HG02759 (cell line): ENCODE data around the gene CDYL.

Source experiments
- ATAC-seq: cut with Tn5 transposase; IDR thresholded peaks from one replicate; pipeline ENCODE4 v1.9.1; 2021; ENCODE audit warnings: mild to moderate bottlenecking, moderate library complexity; ENCODE audit not compliant: unreplicated experiment

The CDYL gene

DNA sequence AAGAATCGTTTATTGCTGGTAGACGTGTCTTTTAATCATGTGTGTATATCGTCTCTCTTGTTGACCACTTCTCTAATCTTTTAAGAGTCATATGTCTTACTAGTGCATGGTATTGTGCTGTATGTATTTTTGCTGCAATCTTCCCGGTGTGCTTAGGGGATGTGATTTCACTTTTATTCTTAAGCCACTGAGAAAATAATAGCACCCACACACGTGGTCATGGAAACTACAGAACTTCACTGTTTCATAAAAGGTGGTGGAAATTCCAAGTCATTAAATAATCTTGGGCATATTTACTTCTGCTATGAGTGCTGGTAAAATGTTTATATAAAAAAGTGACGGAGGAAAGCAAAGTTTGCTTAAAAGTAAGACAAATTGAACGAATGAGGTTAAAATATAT, 3.0 kb upstream of the CDYL start:
- no peak for ATAC-seq

DNA sequence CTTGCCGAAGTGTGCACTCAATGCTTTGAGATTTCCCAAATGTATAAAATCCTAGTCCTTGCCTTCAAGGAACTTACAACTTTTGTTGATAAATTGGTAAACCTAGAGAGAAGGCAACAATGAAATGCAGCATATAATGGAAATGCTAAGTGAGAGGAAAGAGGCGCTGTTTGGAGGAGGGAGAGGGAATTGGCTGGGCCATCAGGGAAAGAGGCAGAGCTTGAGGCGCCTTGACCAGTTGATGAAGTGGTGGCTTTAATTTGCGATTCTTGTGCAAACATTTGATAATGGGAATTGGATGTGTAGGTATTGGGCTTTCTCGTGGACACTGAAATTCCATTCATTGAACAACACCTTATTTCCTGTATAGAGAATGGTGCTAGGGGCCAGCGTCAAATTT, 1.9 kb upstream of the CDYL start:
- ATAC-seq: no peak

DNA sequence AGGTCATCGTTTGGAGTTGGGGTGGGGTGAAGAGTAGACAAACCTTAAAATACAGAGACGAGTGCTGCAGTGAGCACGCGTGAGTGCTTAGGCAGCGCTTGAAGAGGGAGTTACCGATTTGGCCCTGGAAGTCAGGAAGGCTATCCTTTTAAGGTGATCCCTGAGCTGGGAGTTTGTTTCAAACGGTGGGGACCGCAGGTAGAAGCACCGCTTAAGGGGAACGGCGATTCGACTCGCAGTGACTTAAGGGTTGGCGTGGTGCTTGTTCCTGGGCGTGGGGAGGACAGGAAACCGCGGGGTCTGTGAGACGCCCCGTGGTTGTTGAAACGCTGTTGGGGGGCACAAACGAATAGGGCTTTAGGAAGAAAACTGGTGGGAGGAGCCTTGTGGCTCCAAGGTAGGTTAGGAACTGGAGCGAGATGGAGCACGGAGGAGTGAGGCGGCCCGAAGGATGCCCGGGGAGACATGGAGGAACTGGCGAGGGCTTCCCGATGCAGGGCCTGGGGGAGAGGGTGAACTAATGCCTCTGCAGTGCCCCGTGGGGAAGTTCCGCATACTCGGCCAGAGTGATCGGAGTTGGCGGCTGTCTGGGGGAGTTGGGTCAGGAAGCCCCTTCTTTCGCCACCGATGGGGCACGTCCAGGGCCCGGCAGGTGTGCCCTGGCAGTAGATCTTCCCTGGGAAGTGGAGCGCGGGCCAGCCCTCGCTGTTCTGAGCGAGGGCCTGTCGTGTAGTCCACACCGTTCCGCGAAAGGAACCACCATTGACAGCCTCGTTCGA, 1.3 kb upstream of the CDYL start:
- ATAC-seq: no peak

DNA sequence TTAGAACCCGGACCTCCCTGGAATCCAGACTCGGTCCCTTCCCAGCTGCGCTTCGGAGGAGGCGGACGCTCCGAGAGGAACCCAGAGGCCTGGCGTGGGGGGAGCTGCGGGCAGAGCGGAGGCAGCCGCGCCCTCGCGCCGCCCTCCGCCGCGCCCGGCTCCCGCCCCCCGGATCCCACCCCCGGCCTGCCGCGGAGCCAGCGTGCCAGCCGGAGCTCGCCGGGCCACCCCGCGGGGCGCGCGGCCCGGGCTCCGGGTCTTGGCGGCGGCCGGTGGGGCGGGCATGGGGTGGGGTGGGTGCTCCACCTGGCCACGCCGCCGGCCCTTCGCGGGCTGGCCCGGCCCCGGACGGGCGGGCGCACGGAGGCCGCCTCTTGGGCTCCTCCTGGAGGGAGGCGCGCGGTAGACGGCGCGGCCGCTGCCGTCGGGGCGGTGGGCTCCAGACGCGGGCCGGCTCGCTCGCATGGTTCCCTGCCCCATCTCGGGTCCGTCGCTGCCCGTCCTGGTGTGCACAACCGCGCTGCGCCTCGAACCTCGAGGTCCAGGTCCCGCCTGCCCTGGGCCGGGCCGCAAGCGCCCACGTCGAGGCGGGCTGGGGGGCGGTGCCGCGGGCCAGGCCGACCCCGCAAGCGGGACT, 592 bp upstream of the CDYL start:
- ATAC-seq: peak; percentile 48

DNA sequence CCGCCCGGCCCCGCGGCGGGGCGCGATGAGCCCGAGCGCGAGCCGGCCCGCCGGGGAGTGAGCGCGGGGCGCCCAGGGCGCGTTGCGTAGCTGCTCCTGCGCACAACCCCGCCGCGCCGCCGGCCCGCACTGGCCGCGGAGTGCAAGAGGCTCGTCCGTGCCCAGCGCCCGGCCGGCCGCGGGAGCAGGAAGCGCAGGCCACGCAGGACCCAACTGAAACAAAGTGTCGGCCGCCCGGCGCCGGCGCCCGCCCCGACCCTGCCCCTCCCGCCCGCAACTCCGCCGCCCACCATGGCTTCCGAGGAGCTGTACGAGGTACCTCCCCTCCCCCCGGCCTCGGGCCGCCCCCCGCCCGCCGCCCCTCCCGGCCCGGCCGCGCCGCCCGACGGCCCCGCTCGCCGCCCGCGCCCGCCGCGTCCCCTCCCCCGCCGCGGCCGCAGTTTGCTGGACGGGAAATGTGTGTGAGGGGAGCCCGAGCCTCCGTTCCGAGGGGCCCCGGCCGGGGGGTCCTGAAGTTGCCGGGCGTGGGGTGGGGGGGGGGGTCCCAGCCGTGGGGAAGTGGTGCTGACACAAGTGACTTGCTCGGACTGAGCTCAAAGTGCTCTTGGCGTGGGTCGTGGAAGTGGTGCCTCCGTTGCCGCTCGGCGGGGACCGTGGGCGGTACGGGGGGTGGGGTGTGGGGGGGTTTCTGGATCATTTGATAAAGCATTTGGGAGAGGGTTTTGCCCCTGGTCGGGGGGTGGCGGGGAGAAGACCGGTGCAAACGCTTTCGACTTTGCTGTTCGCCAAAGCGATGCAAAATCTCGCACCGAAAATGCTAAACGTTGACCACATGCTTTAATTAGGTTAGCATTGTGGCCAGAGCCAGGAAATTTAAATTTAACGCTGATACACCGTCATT, 539 bp downstream of the CDYL start:
- ATAC-seq: peak; percentile 18

DNA sequence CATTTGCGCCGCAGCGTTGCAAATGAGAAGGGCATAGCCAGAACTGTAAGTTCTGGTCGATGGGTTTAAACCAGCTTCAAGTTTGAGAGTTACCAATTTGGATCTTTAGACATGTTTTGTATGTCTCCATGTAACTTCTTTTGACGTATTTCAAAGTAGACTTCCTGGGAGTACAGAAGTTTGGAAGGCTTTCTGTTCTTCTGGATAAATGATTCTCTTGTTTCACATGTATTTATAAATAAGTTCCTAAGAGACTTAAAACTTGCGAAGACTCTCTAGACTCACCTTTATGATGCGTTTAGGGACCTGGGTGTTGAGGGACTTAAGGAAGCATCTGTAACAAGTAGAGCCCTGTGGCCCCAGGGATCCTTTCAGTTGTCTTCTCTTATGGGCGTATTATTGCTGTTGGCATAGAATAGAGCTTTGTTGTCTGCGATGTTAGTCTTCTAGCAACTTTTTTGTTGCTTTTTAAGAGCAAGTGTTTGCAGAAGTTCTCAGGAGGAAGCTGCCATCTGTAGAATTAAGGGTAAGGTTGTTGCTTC, 1.3 kb downstream of the CDYL start:
- ATAC-seq: no peak

DNA sequence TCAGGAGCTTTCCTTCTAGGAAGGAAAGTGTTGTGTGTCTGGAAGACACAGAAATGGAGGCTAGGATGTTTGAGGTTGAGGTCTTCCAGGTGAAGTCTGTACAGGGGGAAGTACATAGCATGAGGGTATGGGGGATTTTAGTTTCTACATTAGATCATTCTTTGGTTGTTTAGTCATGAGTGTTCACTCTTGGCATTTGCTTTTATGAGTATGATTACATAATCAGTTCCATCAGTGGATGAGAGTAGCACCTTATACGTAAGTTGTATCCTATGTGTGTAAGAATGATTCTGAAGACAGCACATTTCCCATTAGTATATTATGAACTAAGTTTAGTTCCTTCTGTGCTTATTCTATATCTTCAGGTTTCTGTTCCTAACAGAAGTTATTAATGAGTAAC, 1.9 kb downstream of the CDYL start:
- ATAC-seq: no peak

DNA sequence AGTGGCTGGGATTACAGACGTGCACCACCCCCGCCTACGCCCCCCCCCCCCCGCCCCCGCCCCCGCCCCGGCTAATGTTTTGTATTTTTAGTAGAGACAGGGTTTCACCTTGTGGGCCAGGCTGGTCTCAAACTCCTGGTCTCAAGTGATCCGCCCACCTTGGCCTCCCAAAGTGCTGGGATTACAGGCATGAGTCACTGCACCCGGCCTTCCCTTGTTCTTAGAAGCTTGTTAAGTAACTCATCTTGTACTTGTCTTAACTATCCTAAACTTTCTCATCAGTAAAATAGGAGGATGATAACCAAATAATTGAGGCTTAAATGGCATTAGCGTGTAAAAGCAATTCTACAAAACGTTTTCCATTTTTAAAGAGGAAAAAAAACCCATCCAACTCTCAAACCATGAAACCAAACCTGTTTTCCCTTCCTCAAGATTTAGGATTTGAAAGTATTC, 4.2 kb downstream of the CDYL start:
- ATAC-seq: no peak

DNA sequence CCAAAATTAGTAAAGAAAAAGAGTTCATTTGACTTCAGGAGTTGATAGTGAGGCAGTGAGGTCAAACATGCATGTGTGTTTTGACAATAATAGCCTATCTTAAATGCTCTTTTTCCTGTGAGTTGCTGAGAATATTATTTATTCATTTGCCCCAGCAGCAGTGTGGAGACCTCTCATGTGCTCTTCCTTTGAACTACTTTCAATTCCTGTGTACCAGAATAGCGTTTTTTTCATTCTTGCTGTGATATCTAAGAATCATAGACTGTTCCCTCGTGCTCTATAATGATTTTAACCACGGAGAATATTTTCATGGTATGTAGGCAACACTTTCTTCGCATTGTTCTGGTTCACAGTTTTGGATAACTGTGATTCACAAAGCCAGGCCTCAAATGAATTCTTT, 5.2 kb downstream of the CDYL start:
- no peak for ATAC-seq

DNA sequence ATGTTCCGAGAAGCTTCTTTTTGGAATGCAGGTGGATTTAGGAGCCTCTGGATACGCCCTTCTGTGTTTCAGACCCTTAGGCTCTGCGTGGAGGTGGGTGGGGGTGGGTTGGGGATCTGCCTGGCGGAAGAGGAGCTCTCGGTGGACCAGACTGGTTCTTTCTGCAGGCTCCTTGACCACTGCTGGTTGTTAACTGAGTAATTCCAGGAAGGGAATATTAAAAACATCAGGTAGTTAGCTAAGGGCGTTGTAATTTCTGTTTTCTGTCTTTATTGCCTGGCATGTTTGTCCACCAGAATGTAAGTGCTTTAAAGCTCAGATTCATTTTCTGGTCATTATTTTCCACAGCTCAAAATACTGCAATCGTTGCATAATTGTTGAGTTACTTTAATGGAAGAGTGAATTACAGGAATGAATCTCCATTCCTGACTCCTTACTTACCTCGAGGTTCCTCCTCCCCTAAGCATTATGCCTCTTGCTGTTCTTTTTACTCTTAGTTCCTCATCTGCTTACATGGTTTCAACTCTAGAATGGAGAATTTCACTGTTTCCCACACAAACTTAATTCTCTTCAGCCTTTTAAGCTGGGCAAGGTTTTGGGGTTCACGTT, 5.9 kb downstream of the CDYL start:
- ATAC-seq: no peak

DNA sequence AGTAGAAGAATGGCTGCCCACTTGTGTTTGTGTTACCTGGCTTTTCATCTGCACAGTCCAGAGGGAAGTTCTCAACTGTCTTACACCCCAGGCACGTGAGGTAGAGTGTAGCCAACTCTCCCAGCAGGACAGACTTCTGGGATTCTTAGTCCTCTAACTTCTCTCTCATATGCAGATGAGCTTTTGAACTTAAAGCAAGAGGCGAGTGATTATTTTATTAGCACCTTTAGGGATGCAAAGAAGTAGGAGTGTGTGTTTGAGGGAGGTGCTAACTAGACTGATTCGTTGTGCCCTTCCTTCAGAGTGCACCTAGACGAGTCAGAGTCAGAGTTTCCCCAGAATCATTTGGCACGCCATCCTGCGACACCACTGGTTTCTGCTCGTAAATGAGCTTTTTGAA, 10.8 kb downstream of the CDYL start:
- ATAC-seq: no peak

DNA sequence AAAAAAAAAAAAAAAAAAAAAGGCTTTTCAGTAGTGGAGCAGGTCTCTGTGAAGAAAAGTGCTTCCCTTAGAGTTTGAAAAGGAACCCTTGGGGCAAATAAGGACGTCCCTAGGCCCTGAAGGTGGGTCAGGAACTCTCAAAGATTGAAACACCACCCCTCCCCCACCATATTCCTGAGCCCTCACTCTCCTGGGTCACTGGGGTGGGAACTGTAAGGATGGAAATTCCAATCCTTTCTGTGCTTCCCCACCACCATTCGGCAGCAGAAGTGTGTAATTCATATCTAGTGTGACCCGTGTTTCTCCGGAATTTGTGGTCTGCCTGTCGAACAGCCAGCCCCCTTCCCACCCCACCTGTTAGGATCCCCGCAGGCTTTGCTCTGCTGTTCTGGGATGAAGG, 12.3 kb downstream of the CDYL start:
- no peak for ATAC-seq

DNA sequence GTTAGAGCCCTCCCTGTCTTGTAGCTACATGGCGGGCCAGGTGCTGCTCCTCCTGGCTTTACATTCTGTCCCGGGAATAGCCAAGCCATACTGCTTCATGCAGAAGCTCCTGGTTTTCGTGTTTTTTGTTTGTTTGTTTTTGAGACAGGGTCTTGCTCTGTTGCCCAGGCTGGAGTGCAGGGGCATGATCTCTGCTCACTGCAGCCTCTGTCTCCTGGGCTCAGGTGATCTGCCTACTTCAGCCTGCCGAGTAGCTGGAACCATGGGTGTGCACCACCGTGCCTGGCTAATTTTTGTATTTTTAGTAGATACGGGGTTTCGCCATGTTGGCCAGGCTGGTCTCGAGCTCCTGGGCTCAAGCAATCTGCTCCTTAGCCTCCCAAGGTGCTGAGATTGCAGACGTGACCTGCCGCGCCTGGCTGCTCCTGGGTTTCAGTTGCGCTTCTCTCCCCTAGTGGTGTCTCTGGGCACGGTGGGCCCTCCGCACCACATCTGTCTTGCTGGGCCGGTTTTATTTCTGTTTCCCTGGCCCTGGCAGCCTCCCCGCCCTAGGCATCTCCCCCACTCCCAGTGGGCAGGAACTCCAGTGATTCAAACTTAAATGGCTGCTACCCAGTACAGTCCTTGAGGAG, 12.9 kb downstream of the CDYL start:
- peak; percentile 98 for ATAC-seq

DNA sequence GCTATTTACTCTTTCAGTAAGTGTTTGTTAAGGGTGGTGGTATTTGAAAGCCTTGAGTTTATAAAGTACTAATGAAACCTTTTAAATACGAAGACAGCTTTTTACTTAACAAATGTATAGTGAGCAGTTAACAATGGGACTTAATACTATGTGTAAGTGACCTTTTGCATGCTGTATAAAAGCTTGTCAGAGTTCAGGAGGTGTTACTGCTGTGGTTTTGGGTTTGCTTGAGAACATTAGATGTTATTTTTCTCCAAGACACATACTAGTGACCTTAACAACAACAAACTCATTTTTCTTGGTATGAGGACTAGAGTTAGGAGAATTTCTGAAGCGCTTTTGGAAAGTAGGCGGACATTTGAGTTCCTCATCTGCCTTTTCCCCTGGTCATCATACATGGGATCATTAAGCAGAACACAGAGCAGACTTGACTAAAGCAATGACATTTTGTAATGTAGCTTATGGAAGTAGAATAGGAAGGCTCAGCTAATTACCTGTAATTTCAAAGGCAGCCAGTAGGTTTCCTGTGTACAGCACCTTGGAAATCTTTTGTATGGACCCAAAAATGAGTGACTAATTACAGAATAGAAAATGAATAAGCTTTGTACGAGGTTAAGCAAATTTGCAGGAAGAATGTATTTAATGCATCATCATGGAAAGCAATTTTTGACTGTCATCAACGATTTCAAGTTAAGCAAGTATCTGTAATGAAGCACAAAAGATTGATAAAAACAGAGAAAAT, 14.1 kb downstream of the CDYL start:
- ATAC-seq: no peak

DNA sequence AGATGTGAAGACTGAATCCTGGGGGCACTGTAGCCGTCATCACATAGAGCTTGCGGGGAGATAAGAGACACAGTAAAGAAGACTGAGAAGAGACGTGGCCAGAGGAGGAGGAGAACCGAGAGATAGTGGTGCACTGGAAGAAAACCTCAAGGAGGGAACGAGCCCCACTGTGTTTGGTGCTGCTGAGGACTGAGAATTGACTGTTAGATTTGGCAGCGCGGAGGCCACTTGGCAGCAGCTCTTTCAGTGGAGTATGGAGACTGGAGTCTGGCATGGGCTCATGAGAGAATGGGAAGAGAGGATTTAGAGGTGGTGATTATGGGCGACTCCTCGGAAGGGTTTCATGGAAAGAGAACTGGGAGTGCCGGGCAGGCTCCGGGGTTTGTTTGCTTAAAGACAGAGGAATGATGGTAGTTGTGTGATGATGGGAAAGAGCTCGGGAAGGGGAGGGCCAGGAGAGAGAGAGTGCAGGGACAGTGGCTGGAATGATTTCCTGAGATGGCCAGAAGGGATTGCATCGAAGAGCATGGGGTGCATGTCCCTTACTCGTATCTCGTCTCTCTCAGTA, 18.0 kb downstream of the CDYL start:
- ATAC-seq: no peak

DNA sequence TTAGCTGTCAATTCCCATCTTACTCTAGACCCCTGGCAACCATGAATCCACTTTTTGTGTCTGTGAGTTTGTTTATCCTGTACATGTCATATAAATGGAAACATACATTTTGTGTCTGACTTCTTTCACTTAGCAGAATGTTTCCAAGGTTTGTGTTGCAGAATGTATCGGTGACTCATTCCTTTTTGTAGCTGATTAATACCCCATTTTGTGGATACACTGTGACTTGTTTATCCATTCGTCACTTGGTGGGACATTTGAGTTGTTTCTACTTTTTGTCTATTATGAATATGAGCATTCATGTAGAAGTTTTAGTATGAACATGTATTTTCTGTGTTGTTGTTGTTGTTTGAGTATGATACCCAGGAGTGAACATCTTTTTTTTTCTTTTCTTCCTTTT, 21.4 kb downstream of the CDYL start:
- no peak for ATAC-seq

DNA sequence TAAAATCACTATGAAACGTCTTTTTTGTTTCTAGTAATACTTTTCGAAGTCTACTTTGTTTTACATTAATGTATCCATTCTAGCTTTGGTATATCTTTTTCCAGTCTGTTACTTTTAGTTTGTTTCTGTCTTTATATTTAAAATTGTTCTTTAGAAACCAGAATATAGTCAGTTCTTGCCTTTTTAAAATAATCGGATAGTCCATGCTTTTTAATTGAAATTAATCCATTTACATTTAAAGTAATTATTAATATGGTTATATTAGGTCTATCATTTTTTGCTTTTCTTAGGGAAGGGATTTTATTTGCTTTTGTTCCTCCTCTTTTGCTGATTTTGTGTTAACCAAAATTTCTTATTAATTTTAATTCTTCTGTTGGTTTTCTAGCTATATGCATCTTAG, 23.7 kb downstream of the CDYL start:
- ATAC-seq: no peak

DNA sequence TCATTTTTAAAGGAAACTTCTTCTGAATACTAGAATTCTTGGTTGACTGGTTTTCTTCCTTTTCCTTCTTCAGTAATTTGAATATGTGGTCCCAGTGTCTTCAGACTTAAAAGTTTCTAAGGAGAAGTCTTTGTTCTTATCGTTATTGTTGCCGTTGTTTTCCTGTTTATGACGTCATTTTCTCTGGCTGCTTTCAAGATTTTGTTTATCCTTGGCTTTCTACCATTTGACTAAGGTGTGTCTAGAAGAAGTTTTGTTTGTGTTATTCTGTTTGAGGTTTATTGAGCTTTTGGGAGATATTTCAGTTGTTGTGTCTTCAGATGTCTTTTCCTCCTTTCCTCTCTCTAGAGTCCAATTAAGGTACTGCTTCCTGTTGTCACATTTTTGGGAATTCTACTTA, 24.5 kb downstream of the CDYL start:
- no peak for ATAC-seq

DNA sequence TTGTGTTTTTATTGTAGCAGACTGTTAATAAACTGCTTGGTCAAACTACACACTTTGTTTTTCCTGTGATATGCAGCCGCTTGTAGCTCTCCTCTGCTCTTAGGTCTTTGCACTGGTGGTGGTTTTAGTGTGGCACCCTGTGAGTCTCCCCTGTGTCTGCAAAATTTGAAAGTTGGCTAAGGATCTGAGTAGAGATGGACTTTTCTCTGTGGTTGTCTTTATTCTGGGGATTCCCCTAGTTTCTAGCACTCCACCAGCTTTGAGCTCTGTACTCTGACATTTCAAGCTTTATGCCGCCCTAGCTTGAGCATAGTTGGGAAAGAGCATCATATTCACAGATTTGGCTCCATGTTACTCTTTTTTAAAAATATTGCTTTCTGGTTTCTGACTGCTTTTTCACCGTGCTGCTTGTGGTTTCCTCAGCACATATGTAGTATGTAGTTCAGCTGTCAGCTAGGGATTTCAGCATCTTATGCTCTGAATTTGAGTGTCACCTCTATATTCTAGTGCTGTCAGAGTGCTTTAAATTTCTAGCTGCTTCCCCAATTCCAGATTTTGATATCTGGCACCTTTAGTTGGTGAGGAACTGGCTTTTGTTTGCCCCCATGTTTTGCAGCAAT, 25.4 kb downstream of the CDYL start:
- peak; percentile 64 for ATAC-seq
